NCI-H446 (cell line): ENCODE measurements around the gene MISP.

Experiments
- DNase-seq, 2 experiments: peaks; one replicate each; lab custom pipeline; 2025; lab: John Stamatoyannopoulos, UW

MISP gene

DNA sequence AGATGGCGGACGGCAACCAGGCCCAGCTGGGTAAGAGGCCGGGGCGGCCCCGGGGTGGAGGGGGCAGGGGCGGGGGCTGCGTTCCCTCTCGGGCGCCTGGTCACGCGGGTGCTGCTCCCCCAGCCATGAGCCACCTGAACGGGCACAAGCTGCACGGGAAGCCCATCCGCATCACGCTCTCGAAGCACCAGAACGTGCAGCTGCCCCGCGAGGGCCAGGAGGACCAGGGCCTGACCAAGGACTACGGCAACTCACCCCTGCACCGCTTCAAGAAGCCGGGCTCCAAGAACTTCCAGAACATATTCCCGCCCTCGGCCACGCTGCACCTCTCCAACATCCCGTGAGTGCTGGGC, 57.5 kb downstream of the MISP start:
- no peak for DNase-seq

DNA sequence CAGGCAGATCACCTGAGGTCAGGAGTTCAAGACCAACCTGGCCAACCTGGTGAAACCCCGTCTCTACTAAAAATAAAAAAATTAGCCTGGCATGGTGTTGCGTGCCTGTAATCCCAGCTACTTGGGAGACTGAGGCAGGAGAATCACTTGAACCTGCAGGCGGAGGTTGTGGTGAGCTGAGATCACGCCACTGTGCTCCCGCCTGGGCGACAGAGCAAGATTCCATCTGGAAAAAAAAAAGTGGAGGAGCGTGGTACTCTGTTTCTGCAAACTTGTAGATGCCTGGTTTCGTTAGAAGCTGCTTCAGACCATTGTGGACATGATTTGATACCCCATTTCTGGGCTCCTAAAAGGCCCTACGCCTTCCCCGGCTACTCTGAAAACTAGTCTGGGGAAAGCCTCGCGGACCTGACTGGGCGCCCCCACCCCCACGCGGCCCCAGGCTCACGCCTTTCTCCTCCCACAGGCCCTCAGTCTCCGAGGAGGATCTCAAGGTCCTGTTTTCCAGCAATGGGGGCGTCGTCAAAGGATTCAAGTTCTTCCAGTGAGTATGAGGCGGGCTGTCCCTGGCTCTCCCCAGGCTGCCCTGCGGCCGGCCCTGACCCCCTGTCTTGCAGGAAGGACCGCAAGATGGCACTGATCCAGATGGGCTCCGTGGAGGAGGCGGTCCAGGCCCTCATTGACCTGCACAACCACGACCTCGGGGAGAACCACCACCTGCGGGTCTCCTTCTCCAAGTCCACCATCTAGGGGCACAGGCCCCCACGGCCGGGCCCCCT, 59.4 kb downstream of the MISP start:
- DNase-seq: no peak

GRCh38 chr19:810883-811489, 60.1 kb downstream of the MISP start:
- DNase-seq: no peak

DNA sequence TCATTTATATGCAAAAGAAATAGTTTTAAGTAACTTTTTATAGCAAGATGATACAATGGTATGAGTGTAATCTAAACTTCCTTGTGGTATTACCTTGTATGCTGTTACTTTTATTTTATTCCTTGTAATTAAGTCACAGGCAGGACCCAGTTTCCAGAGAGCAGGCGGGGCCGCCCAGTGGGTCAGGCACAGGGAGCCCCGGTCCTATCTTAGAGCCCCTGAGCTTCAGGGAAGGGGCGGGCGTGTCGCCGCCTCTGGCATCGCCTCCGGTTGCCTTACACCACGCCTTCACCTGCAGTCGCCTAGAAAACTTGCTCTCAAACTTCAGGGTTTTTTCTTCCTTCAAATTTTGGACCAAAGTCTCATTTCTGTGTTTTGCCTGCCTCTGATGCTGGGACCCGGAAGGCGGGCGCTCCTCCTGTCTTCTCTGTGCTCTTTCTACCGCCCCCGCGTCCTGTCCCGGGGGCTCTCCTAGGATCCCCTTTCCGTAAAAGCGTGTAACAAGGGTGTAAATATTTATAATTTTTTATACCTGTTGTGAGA, 60.7 kb downstream of the MISP start:
- DNase-seq: no peak

- DNase-seq: no peak
Measured at GRCh38 chr19:812049-812746, 61.3 kb downstream of the MISP start.

- DNase-seq: no peak
Measured at GRCh38 chr19:812747-813218, 61.9 kb downstream of the MISP start.

DNA sequence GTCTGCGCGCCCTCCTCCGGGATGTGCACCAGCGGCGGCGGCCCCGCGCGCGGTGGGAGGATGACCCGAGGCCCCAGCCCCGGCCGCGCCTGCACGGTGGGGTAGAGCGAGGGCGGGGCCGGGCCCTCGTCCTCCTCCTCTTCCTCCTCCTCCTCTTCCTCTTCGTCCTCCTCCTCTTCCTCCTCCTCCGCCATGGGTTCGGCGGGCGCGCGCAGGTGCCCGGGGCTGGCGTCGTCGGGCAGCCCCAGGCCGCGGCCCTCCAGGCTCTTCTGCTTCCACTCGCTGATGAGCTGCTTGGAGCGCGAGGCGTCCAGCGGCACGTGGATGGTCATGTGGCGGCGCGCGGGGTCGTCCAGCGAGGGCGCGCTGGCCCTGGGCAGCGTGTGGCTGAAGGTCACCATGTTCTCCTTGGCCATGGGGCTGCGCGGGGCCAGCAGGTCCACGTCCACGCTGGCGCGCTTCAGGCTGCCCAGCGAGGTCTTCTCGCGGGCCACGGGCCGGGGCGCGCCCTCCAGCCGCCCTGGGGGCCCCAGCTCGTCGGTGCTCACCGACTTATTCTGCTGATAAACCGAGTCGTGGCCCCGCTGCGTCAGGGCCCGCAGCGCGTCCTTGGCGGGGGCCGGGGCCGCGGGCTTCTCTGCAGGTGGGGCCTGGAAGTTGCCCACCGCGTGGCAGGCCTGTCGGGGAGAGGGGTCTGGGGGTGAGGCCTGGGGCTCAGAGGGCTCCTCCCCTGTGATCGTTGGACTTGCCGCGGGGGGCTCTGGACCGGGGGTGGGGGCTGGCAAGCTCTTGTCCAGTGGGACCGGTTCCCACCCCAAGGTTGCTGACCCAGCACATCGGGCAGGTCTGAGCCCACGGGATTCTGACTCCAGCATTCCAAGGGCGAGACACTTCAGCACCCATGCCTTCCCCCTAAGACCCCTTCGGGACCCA, 62.6 kb downstream of the MISP start:
- no peak for DNase-seq
